Skeletal muscle cell (primary cell): ENCODE data around the gene PPIL6.

Experiments used
- DNase-seq: peaks from one replicate; pipeline ENCODE4 v3.0.0-alpha.2; 2010; ENCODE audit warnings: low read depth
- H3K4me3 ChIP-seq: 2 replicates; pipeline ENCODE4 v1.5.1; 2011; ENCODE audit warnings: low read depth, mild to moderate bottlenecking, control low read depth, low read length, moderate library complexity

The PPIL6 gene

GRCh38 chr6:109452181-109452580, 11.8 kb upstream of the PPIL6 start:
- H3K4me3 ChIP-seq, result no peak overlapping the region
- no peak for DNase-seq

GRCh38 chr6:109451376-109451775, 10.9 kb upstream of the PPIL6 start:
- no peak overlapping the region for H3K4me3 ChIP-seq
- no peak for DNase-seq

- no peak overlapping the region for H3K4me3 ChIP-seq
- no peak for DNase-seq
Observed at GRCh38 chr6:109450801-109451200, 10.4 kb upstream of the PPIL6 start.

- H3K4me3 ChIP-seq, result no peak overlapping the region
- no peak for DNase-seq
Observed at GRCh38 chr6:109449795-109450673, 9.6 kb upstream of the PPIL6 start.

GRCh38 chr6:109449064-109449794, 8.8 kb upstream of the PPIL6 start:
- DNase-seq, result no peak

GRCh38 chr6:109448615-109449014, 8.2 kb upstream of the PPIL6 start:
- no peak for DNase-seq
- no peak overlapping the region for H3K4me3 ChIP-seq

More at GRCh38 chr6:109449064-109449794, 8.8 kb upstream of the PPIL6 start:
- no peak overlapping the region for H3K4me3 ChIP-seq

- DNase-seq, result no peak
- no peak overlapping the region for H3K4me3 ChIP-seq
Observed at GRCh38 chr6:109447878-109448555, 7.6 kb upstream of the PPIL6 start.

- no peak overlapping the region for H3K4me3 ChIP-seq
- DNase-seq, result no peak
Observed at GRCh38 chr6:109447087-109447486, 6.7 kb upstream of the PPIL6 start.

GRCh38 chr6:109446541-109446940, 6.1 kb upstream of the PPIL6 start:
- no peak overlapping the region for H3K4me3 ChIP-seq
- no peak for DNase-seq

- no peak for DNase-seq
- no peak overlapping the region for H3K4me3 ChIP-seq
Observed at GRCh38 chr6:109446072-109446471, 5.6 kb upstream of the PPIL6 start.

- no peak for DNase-seq
- no peak overlapping the region for H3K4me3 ChIP-seq
Observed at GRCh38 chr6:109445382-109445781, 5.0 kb upstream of the PPIL6 start.

- no peak for DNase-seq
- H3K4me3 ChIP-seq, result no peak overlapping the region
Observed at GRCh38 chr6:109443425-109443950, 3.1 kb upstream of the PPIL6 start.

GRCh38 chr6:109442393-109442924, 2.0 kb upstream of the PPIL6 start:
- H3K4me3 ChIP-seq, result no peak overlapping the region
- DNase-seq, result no peak

- DNase-seq, result no peak
- peak overlapping the region; percentile 89 for H3K4me3 ChIP-seq
Observed at GRCh38 chr6:109441069-109441816, 815 bp upstream of the PPIL6 start.

GRCh38 chr6:109436041-109436440, 4.4 kb downstream of the PPIL6 start:
- no peak for DNase-seq
- H3K4me3 ChIP-seq, result no peak overlapping the region

GRCh38 chr6:109434456-109434855, 6.0 kb downstream of the PPIL6 start:
- DNase-seq, result no peak

GRCh38 chr6:109429496-109429895, 10.9 kb downstream of the PPIL6 start:
- H3K4me3 ChIP-seq, result no peak overlapping the region
- no peak for DNase-seq

More at GRCh38 chr6:109434456-109434855, 6.0 kb downstream of the PPIL6 start:
- no peak overlapping the region for H3K4me3 ChIP-seq

GRCh38 chr6:109428889-109429477, 11.4 kb downstream of the PPIL6 start:
- DNase-seq, result peak; percentile 45
- H3K4me3 ChIP-seq, result no peak overlapping the region

- H3K4me3 ChIP-seq, result no peak overlapping the region
- no peak for DNase-seq
Observed at GRCh38 chr6:109424946-109425345, 15.5 kb downstream of the PPIL6 start.
